SK-N-MC (cell line): ENCODE measurements around the gene FEZ2.

Experiments used
- EZH2 ChIP-seq: fragments of 200-600 bp; sonication (generic); IDR thresholded peaks from one replicate; pipeline ENCODE4 v1.6.1; 2017; ENCODE audit warnings: antibody characterized with exemption
- POLR2AphosphoS5 ChIP-seq: IDR thresholded peaks from 2 replicates; pipeline ENCODE4 v1.6.1; 2012; ENCODE audit warnings: mild to moderate bottlenecking, low read depth, low read length, borderline replicate concordance

- TF ChIP-seq POLR2AphosphoS5 (no peak), EZH2 (no peak)
Observed at GRCh38 chr2:36566887-36567286, 31.1 kb downstream of the FEZ2 start.
